Measurements from ENCODE around the gene HPSE2.
"Not testable (repeated sequence)": the region's sequence is repeated elsewhere in the genome, so short reads cannot be mapped to it uniquely, and the experiment has no call there.

The HPSE2 gene

GRCh38 chr10:99161165-99161564 lies 74.5 kb downstream of the HPSE2 start:
- Histone ChIP-seq H3K36me3 (ENCODE audit: control insufficient read depth, insufficient read depth, low read length) (no peaks in the 10 kb centered on the region), H3K27me3 (ENCODE audit: control insufficient read depth, insufficient read depth, low read length, poor library complexity, severe bottlenecking) (no peaks in the 10 kb centered on the region), H3K27ac (ENCODE audit: insufficient read depth, low read depth, low read length, poor library complexity, severe bottlenecking) (no peak overlapping the region), H3K4me1 (ENCODE audit: control insufficient read depth, insufficient read depth, low read length) (no peaks in the 10 kb centered on the region), H3K4me3 (ENCODE audit: insufficient read depth, low read depth, low read length) (no peak overlapping the region), H3K9me3 (ENCODE audit: control insufficient read depth, low read length) (no peaks in the 10 kb centered on the region)
- WGBS, 2 experiments = 95% methylated on average over 4 of the region's 4 CpGs

GRCh38 chr10:99143651-99144050 lies 92.0 kb downstream of the HPSE2 start:
- no peaks in the 10 kb centered on the region for H3K27me3 ChIP-seq (ENCODE audit: control insufficient read depth, insufficient read depth, low read length, poor library complexity, severe bottlenecking)
- H3K27ac ChIP-seq (ENCODE audit: insufficient read depth, low read depth, low read length, poor library complexity, severe bottlenecking) = no peak overlapping the region
- H3K9me3 ChIP-seq (ENCODE audit: control insufficient read depth, low read length) = no peaks in the 10 kb centered on the region
- WGBS, 2 experiments = 94 to 96% methylated on average over 1 to 2 of the region's 2 CpGs
- no peaks in the 10 kb centered on the region for H3K4me1 ChIP-seq (ENCODE audit: control insufficient read depth, insufficient read depth, low read length)
- no peaks in the 10 kb centered on the region for H3K36me3 ChIP-seq (ENCODE audit: control insufficient read depth, insufficient read depth, low read length)
- no peak overlapping the region for H3K4me3 ChIP-seq (ENCODE audit: insufficient read depth, low read depth, low read length)

GRCh38 chr10:99143011-99143410 lies 92.6 kb downstream of the HPSE2 start:
- no peaks in the 10 kb centered on the region for H3K9me3 ChIP-seq (ENCODE audit: control insufficient read depth, low read length)
- no peaks in the 10 kb centered on the region for H3K4me1 ChIP-seq (ENCODE audit: control insufficient read depth, insufficient read depth, low read length)
- H3K36me3 ChIP-seq (ENCODE audit: control insufficient read depth, insufficient read depth, low read length) = no peaks in the 10 kb centered on the region

DNA sequence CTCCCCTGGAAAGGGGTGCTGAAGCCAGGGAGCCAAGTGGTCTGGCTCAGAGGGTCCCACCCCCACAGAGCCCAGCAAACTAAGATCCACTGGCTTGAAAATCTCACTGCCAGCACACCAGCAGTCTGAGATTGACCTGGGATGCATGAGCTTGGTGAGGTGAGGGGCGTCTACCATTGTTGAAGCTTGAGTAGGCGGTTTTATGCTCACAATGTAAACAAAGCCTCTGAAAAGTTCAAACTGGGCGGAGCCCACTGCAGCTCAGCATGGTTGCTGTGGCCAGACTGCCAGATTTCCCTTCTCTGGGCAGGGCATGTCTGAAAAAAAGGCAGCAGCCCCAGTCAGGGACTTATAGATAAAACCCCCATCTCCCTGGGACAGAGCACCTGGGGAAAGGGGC lies 102.8 kb downstream of the HPSE2 start:
- H3K9me3 ChIP-seq (ENCODE audit: control insufficient read depth, low read length); H3K36me3 ChIP-seq (ENCODE audit: control insufficient read depth, insufficient read depth, low read length); H3K4me1 ChIP-seq (ENCODE audit: control insufficient read depth, insufficient read depth, low read length); H3K4me3 ChIP-seq (ENCODE audit: insufficient read depth, low read depth, low read length); H3K27me3 ChIP-seq (ENCODE audit: control insufficient read depth, insufficient read depth, low read length, poor library complexity, severe bottlenecking); H3K27ac ChIP-seq (ENCODE audit: insufficient read depth, low read depth, low read length, poor library complexity, severe bottlenecking): not testable (repeated sequence)
- 43% methylated on average over 3 of the region's 3 CpGs for WGBS, 2 experiments

More at GRCh38 chr10:99143011-99143410, 92.6 kb downstream of the HPSE2 start:
- Histone ChIP-seq H3K27ac (ENCODE audit: insufficient read depth, low read depth, low read length, poor library complexity, severe bottlenecking) (no peak overlapping the region), H3K27me3 (ENCODE audit: control insufficient read depth, insufficient read depth, low read length, poor library complexity, severe bottlenecking) (no peaks in the 10 kb centered on the region), H3K4me3 (ENCODE audit: insufficient read depth, low read depth, low read length) (no peak overlapping the region)

GRCh38 chr10:99125879-99126278 lies 109.8 kb downstream of the HPSE2 start:
- Histone ChIP-seq H3K27me3 (ENCODE audit: control insufficient read depth, insufficient read depth, low read length, poor library complexity, severe bottlenecking) (no peaks in the 10 kb centered on the region), H3K9me3 (ENCODE audit: control insufficient read depth, low read length) (no peaks in the 10 kb centered on the region), H3K27ac (ENCODE audit: insufficient read depth, low read depth, low read length, poor library complexity, severe bottlenecking) (no peak overlapping the region), H3K4me1 (ENCODE audit: control insufficient read depth, insufficient read depth, low read length) (no peaks in the 10 kb centered on the region), H3K36me3 (ENCODE audit: control insufficient read depth, insufficient read depth, low read length) (no peaks in the 10 kb centered on the region), H3K4me3 (ENCODE audit: insufficient read depth, low read depth, low read length) (no peak overlapping the region)
- 73 to 75% methylated on average over 3 of the region's 3 CpGs for WGBS, 2 experiments

DNA sequence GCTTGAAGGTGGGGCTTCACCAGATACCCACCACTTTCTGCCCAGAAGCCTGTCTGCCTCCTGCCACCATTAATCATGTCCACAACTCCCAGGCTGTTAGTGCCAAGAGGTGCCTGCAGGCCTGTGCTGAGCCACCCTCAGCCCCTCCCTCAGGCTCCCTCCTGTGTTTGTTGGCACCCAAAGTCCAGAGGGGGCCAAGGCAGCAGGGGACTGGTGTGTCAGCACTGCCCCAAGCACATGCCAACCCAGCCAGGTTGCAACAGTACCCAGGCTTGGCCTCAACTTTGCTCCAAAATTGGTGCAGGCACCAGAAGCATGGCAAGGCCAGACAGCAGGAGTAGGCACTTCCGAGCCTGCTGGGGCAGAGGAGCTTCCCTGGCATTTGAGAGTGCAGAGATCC lies 111.3 kb downstream of the HPSE2 start:
- Histone ChIP-seq H3K27ac (ENCODE audit: insufficient read depth, low read depth, low read length, poor library complexity, severe bottlenecking) (no peak overlapping the region), H3K9me3 (ENCODE audit: control insufficient read depth, low read length) (no peaks in the 10 kb centered on the region), H3K27me3 (ENCODE audit: control insufficient read depth, insufficient read depth, low read length, poor library complexity, severe bottlenecking) (no peaks in the 10 kb centered on the region), H3K4me1 (ENCODE audit: control insufficient read depth, insufficient read depth, low read length) (no peaks in the 10 kb centered on the region), H3K4me3 (ENCODE audit: insufficient read depth, low read depth, low read length) (no peak overlapping the region), H3K36me3 (ENCODE audit: control insufficient read depth, insufficient read depth, low read length) (no peaks in the 10 kb centered on the region)
- 88 to 100% methylated on average over 1 of the region's 1 CpG for WGBS, 2 experiments

GRCh38 chr10:99123851-99124250 lies 111.8 kb downstream of the HPSE2 start:
- H3K27ac ChIP-seq (ENCODE audit: insufficient read depth, low read depth, low read length, poor library complexity, severe bottlenecking) = no peak overlapping the region
- 94 to 96% methylated on average over 5 of the region's 5 CpGs for WGBS, 2 experiments
- H3K27me3 ChIP-seq (ENCODE audit: control insufficient read depth, insufficient read depth, low read length, poor library complexity, severe bottlenecking) = no peaks in the 10 kb centered on the region
- no peaks in the 10 kb centered on the region for H3K9me3 ChIP-seq (ENCODE audit: control insufficient read depth, low read length)
- no peak overlapping the region for H3K4me3 ChIP-seq (ENCODE audit: insufficient read depth, low read depth, low read length)
- H3K36me3 ChIP-seq (ENCODE audit: control insufficient read depth, insufficient read depth, low read length) = no peaks in the 10 kb centered on the region
- H3K4me1 ChIP-seq (ENCODE audit: control insufficient read depth, insufficient read depth, low read length) = no peaks in the 10 kb centered on the region

DNA sequence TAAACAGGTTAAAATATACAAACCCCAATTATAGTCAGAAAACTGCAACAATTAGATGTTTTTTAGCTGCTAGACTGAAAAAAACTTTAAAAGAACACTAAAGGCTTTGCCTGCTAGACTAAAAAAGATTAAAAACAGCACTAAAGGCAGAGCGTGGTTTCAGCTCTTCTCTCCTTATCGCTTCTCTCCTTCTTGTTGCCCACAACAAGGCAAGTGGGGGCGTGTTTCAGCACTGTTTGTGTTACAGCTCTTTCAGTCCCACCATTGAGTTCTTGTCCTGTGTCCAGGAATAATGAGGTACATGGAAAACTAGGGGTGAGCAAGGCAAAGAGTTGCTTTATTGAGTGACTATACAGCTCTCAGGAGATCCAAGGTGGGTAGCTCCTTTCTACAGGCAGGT lies 112.3 kb downstream of the HPSE2 start:
- WGBS, 2 experiments = 94 to 95% methylated on average over 3 of the region's 3 CpGs
- no peaks in the 10 kb centered on the region for H3K9me3 ChIP-seq (ENCODE audit: control insufficient read depth, low read length)
- H3K4me1 ChIP-seq (ENCODE audit: control insufficient read depth, insufficient read depth, low read length) = no peaks in the 10 kb centered on the region
- no peak overlapping the region for H3K4me3 ChIP-seq (ENCODE audit: insufficient read depth, low read depth, low read length)
- no peaks in the 10 kb centered on the region for H3K27me3 ChIP-seq (ENCODE audit: control insufficient read depth, insufficient read depth, low read length, poor library complexity, severe bottlenecking)
- no peaks in the 10 kb centered on the region for H3K36me3 ChIP-seq (ENCODE audit: control insufficient read depth, insufficient read depth, low read length)
- no peak overlapping the region for H3K27ac ChIP-seq (ENCODE audit: insufficient read depth, low read depth, low read length, poor library complexity, severe bottlenecking)

DNA sequence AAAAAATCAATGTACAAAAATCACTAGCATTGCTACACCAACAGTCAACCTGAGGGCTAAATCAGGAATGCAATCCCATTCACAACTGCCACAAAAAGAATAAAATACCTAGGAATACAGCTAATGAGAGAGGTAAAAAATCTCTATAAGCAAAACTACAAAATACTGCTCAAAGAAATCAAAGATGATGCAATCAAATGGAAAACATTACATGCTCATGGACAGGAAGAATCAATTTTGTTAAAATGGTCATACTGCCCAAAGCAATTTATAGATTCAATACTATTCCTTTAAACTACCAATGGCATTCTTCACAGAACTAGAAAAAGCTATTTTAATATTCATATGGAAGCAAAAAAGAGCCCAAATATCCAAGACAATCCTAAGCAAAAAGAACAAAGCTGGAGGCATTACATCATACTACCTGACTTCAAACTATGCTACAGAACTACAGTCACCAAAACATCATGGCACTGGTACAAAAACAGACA lies 116.3 kb downstream of the HPSE2 start:
- no peak overlapping the region for H3K4me3 ChIP-seq (ENCODE audit: insufficient read depth, low read depth, low read length)
- H3K27me3 ChIP-seq (ENCODE audit: control insufficient read depth, insufficient read depth, low read length, poor library complexity, severe bottlenecking) = no peaks in the 10 kb centered on the region
- H3K27ac ChIP-seq (ENCODE audit: insufficient read depth, low read depth, low read length, poor library complexity, severe bottlenecking) = no peak overlapping the region
- no peaks in the 10 kb centered on the region for H3K4me1 ChIP-seq (ENCODE audit: control insufficient read depth, insufficient read depth, low read length)
- no peaks in the 10 kb centered on the region for H3K36me3 ChIP-seq (ENCODE audit: control insufficient read depth, insufficient read depth, low read length)
- no peaks in the 10 kb centered on the region for H3K9me3 ChIP-seq (ENCODE audit: control insufficient read depth, low read length)

DNA sequence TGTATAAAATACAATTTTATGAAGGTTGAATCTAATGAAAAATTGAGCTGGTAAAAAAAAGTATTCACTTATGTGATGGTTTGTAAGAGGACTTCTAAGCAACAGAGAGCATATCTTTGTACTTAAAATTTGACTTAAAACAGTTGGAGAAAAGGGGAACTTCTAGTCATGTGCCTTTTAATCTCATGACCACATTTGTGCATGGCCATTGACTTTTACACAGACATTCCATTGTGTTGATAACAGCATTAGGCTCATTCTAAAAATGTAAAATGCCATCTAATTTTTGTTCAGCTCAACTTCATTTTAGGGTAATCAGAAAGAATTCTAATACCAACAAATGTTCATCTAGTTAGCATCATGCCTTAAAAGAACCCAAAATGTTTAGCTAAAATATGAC lies 119.9 kb downstream of the HPSE2 start:
- Histone ChIP-seq H3K9me3 (ENCODE audit: control insufficient read depth, low read length) (no peaks in the 10 kb centered on the region), H3K27me3 (ENCODE audit: control insufficient read depth, insufficient read depth, low read length, poor library complexity, severe bottlenecking) (no peaks in the 10 kb centered on the region), H3K4me1 (ENCODE audit: control insufficient read depth, insufficient read depth, low read length) (no peaks in the 10 kb centered on the region), H3K36me3 (ENCODE audit: control insufficient read depth, insufficient read depth, low read length) (no peaks in the 10 kb centered on the region), H3K4me3 (ENCODE audit: insufficient read depth, low read depth, low read length) (no peak overlapping the region), H3K27ac (ENCODE audit: insufficient read depth, low read depth, low read length, poor library complexity, severe bottlenecking) (no peak overlapping the region)

DNA sequence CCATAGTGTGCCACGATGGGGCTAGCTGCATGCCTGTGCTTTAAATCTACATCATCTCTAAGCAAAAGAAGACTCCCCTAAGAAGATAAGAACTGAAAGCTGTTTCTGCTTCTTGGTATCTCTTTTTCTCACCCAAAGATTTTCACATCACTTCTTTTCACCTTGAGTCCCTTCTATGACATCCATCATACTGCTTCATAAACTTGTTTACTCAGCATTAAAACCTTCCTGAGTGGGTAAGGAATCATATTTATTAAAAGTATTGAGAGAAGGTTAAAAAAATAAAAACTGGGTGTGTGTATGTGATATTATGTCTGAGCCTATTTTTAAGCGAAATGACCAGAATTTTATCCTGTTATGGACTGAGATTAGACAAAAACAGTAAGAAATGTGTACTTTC lies 150.3 kb downstream of the HPSE2 start:
- H3K27ac ChIP-seq (ENCODE audit: insufficient read depth, low read depth, low read length, poor library complexity, severe bottlenecking) = no peak overlapping the region
- no peak overlapping the region for H3K4me3 ChIP-seq (ENCODE audit: insufficient read depth, low read depth, low read length)
- H3K36me3 ChIP-seq (ENCODE audit: control insufficient read depth, insufficient read depth, low read length) = no peaks in the 10 kb centered on the region
- no peaks in the 10 kb centered on the region for H3K27me3 ChIP-seq (ENCODE audit: control insufficient read depth, insufficient read depth, low read length, poor library complexity, severe bottlenecking)
- no peaks in the 10 kb centered on the region for H3K4me1 ChIP-seq (ENCODE audit: control insufficient read depth, insufficient read depth, low read length)
- 87 to 89% methylated on average over 2 of the region's 2 CpGs for WGBS, 2 experiments
- H3K9me3 ChIP-seq (ENCODE audit: control insufficient read depth, low read length) = no peaks in the 10 kb centered on the region

All from ectodermal cell (in vitro differentiated cells).